MCF 10A (cell line): ENCODE measurements around the gene SHISA7. TPM values are rescaled to one million over a fixed set of nuclear protein-coding genes. Genes with fewer than 3 reads are reported as not detected.

ENCODE experiments used
- Bru-seq: library from RNA; stranded (reverse); fragments of 400-500 nt; gene quantifications from one replicate; lab custom pipeline; 2021; lab: Mats Ljungman, UMichigan
- BruChase-seq, 2 experiments: library from RNA; stranded (reverse); fragments of 400-500 nt; gene quantifications; one replicate each; lab custom pipeline; 2021; lab: Mats Ljungman, UMichigan
- BruUV-seq: library from RNA; stranded (reverse); fragments of 400-500 nt; replicated peaks from 2 replicates; lab custom pipeline; 2021; lab: Mats Ljungman, UMichigan
- CTCF ChIA-PET: fragments of 300-600 bp; sonication (Branson Sonifier 250); formaldehyde crosslinking; extraction: SDS; loops from one replicate; lab custom pipeline; 2021; ENCODE audit warnings: antibody characterized with exemption, inconsistent platforms; lab: Yijun Ruan, JAX
- POLR2A ChIA-PET: fragments of 300-600, 350-650 bp; sonication (Branson Sonifier 250); formaldehyde crosslinking; extraction: SDS; loops from one replicate; lab custom pipeline; 2020; ENCODE audit warnings: antibody characterized with exemption, inconsistent platforms; lab: Yijun Ruan, JAX
- DNase-seq: peaks from one replicate; pipeline ENCODE4 v3.0.0-alpha.2; 2018; ENCODE audit not compliant: unreplicated experiment
- H3K27ac Mint-ChIP-seq: one replicate; pipeline ENCODE4 v1.8.0; 2022; ENCODE audit warnings: mild to moderate bottlenecking, low read depth, mixed read lengths; ENCODE audit not compliant: unreplicated experiment
- H3K27me3 Mint-ChIP-seq: one replicate; pipeline ENCODE4 v1.8.0; 2022; ENCODE audit warnings: mixed read lengths; ENCODE audit not compliant: insufficient read depth, unreplicated experiment
- H3K36me3 Mint-ChIP-seq: one replicate; pipeline ENCODE4 v1.8.0; 2022; ENCODE audit warnings: mild to moderate bottlenecking, moderate library complexity, mixed read lengths; ENCODE audit not compliant: insufficient read depth, unreplicated experiment
- H3K4me1 Mint-ChIP-seq: one replicate; pipeline ENCODE4 v1.8.0; 2022; ENCODE audit warnings: mixed read lengths; ENCODE audit not compliant: insufficient read depth, unreplicated experiment
- H3K4me3 Mint-ChIP-seq: one replicate; pipeline ENCODE4 v1.8.0; 2022; ENCODE audit warnings: mild to moderate bottlenecking, moderate library complexity, mixed read lengths; ENCODE audit not compliant: unreplicated experiment
- H3K9me3 Mint-ChIP-seq: one replicate; pipeline ENCODE4 v1.8.0; 2022; ENCODE audit warnings: mixed read lengths; ENCODE audit not compliant: unreplicated experiment
- CTCF ChIP-seq: fragments of 200-600 bp; IDR thresholded peaks from one replicate; pipeline ENCODE4 v1.8.0; 2022; ENCODE audit warnings: antibody characterized with exemption, mild to moderate bottlenecking; ENCODE audit not compliant: unreplicated experiment
- intact Hi-C: fragments of 100-400 bp; cut with micrococcal nuclease; formaldehyde crosslinking; loops from 2 replicates; pipeline ENCODE4 v1.14.1; 2022
- long read RNA-seq: library from polyadenylated mRNA; stranded (forward); transcript quantifications from one replicate; pipeline ENCODE4 v2.0.0, GENCODE V29; 2022
- total RNA-seq: library from RNA; stranded (reverse); gene quantifications from 2 replicates; pipeline ENCODE4 v1.2.3, GENCODE V29; 2022

The SHISA7 gene
- not detected in 2 replicates for total RNA-seq
- not detected for Bru-seq, nascent RNA
- BruChase-seq, experiment 1, labeled RNA remaining after a 6-hour chase, result percentile 10 among the genes with signal in this experiment
- BruChase-seq, experiment 2, labeled RNA remaining after a 2-hour chase, result not detected
- long read RNA-seq, result 0 reads

- Mint-ChIP-seq H3K27ac (no peak within 1 kb of the TSS), H3K4me1 (peaks cover 37% of the 10 kb centered on the region), H3K4me3 (no peak within 1 kb of the TSS), H3K36me3 (no peaks in the 10 kb centered on the region), H3K27me3 (peaks cover 66% of the 10 kb centered on the region), H3K9me3 (no peaks in the 10 kb centered on the region)
- ChIA-PET CTCF (no interaction called here), POLR2A (no interaction called here)
- TF ChIP-seq CTCF, result no peak
- no peak for DNase-seq
- intact Hi-C loops, result no loop called here
- BruUV-seq, result no TSS peak
These were observed at the start of gene SHISA7 for GRCh38 chr19:55443045-55443823. Gene SHISA7, minus strand, starts transcription at chr19:55443300. Its CDS starts 437 bp downstream, at chr19:55442863.

- H3K4me3 Mint-ChIP-seq, result no peak overlapping the region
- peaks cover 5% of the 10 kb centered on the region for H3K36me3 Mint-ChIP-seq
- ChIA-PET CTCF (interaction anchor here (0.6 to 6.2 kb wide), 5 partner anchors 9 to 403 kb away, joined by 3 to 51 read pairs (median 4); no protein-coding TSS in a partner anchor), POLR2A (interaction anchor here (0.9 to 1.0 kb wide), 2 partner anchors 12 to 17 kb away, joined by 3 to 4 read pairs; partner anchors contain the start of gene ZNF628)
- no peak for TF ChIP-seq CTCF
- H3K27me3 Mint-ChIP-seq, result no peaks in the 10 kb centered on the region
- H3K27ac Mint-ChIP-seq, result no peak overlapping the region
- intact Hi-C loops, result no loop called here
- peaks cover 21% of the 10 kb centered on the region for H3K4me1 Mint-ChIP-seq
- peak; percentile 58 for DNase-seq
- H3K9me3 Mint-ChIP-seq, result no peaks in the 10 kb centered on the region
- no TSS peak for BruUV-seq
These were observed 49.4 kb upstream of the SHISA7 start for GRCh38 chr19:55492362-55492944.

GRCh38 chr19:55491546-55492360 is 48.7 kb upstream of the SHISA7 start:
- intact Hi-C loops, result no loop called here
- no peaks in the 10 kb centered on the region for H3K27me3 Mint-ChIP-seq
- ChIA-PET POLR2A (interaction anchor here (0.9 to 1.0 kb wide), 2 partner anchors 12 to 16 kb away, joined by 3 to 4 read pairs; partner anchors contain the start of gene ZNF628), CTCF (interaction anchor here (0.5 to 6.2 kb wide), 7 partner anchors 13 to 1615 kb away, joined by 3 to 51 read pairs (median 4); no protein-coding TSS in a partner anchor)
- TF ChIP-seq CTCF, result no peak
- peak; percentile 72 for DNase-seq
- peaks cover 24% of the 10 kb centered on the region for H3K4me1 Mint-ChIP-seq
- H3K27ac Mint-ChIP-seq, result peak overlapping the region; percentile 52
- H3K9me3 Mint-ChIP-seq, result no peaks in the 10 kb centered on the region
- no peak overlapping the region for H3K4me3 Mint-ChIP-seq
- no TSS peak for BruUV-seq
- H3K36me3 Mint-ChIP-seq, result peaks cover 5% of the 10 kb centered on the region
